ENCODE data around the gene HOMEZ. TPM values are rescaled to one million over a fixed set of nuclear protein-coding genes. Genes with fewer than 3 reads are reported as not detected.
"Not testable (repeated sequence)": the region's sequence is repeated elsewhere in the genome, so short reads cannot be mapped to it uniquely, and the experiment has no call there.

Gene HOMEZ
- total RNA-seq, 4 donors from 2014 or later = 1.9 to 12.9 (median 8.6) TPM

- peaks cover 0 to 9% (median 0%) of the 10 kb centered on the region in 4 donors for H3K4me1 ChIP-seq
- peak within 1 kb of the TSS; percentile 11 to 35 (median 17) for H3K4me3 ChIP-seq
- no peaks in the 10 kb centered on the region for H3K9me3 ChIP-seq
- TF ChIP-seq POLR2AphosphoS5 (IDR thresholded peaks at IDR 0.05) (peak in 2 of 3 donors; percentile 40 to 61), EP300 (IDR thresholded peaks at IDR 0.05; ENCODE audit: low read depth) (no peak), POLR2A (IDR thresholded peaks at IDR 0.05) (no peak)
- H3K36me3 ChIP-seq = no peaks in the 10 kb centered on the region
- peak within 1 kb of the TSS; percentile 45 to 71 (median 59) for H3K27ac ChIP-seq
- WGBS, 2 donors (ENCODE audit: low coverage in 1 of 2) = 25 to 59% methylated on average over 19 to 39 of the region's 39 CpGs
- intact Hi-C loops (cut with DNase I; ENCODE audit: low total_unique reads) (no loop called here), in situ Hi-C loops (cut with MboI; ENCODE audit: low pct_ligation_motif_present in 1 of 4, low pct_unique_long_range_greater_than_20kb in 1 of 4, low sequenced_read_pairs in 3 of 4) (no loop called here)
- H3K27me3 ChIP-seq = no peaks in the 10 kb centered on the region
- peak; percentile 96 for DNase-seq
Observed at GRCh38 chr14:23237772-23238594, 47.9 kb downstream of the HOMEZ start, which contains the start of gene RNF212B. Gene RNF212B, plus strand, starts transcription at chr14:23237936. Its CDS starts 2,410 bp downstream, at chr14:23240346.

- in situ Hi-C loops (cut with MboI; ENCODE audit: low pct_ligation_motif_present in 1 of 4, low pct_unique_long_range_greater_than_20kb in 1 of 4, low sequenced_read_pairs in 3 of 4); intact Hi-C loops (cut with DNase I; ENCODE audit: low total_unique reads); H3K4me3 ChIP-seq; H3K27ac ChIP-seq; H3K4me1 ChIP-seq; DNase-seq; H3K9me3 ChIP-seq; H3K27me3 ChIP-seq; H3K36me3 ChIP-seq: not testable (repeated sequence)
- WGBS, 2 donors (ENCODE audit: low coverage in 1 of 2) = 91% methylated on average over 9 of the region's 38 CpGs; no CpG with 5 or more reads in 1 of the 2 donors
Observed at GRCh38 chr14:23232241-23232808, 53.6 kb downstream of the HOMEZ start.

GRCh38 chr14:23228812-23229211 lies 57.1 kb downstream of the HOMEZ start:
- Histone ChIP-seq H3K4me3 (no peak overlapping the region), H3K27me3 (no peaks in the 10 kb centered on the region), H3K4me1 (no peaks in the 10 kb centered on the region), H3K9me3 (peaks cover 0 to 5% of the 10 kb centered on the region in 2 donors), H3K27ac (no peak overlapping the region), H3K36me3 (no peaks in the 10 kb centered on the region)
- no peak for DNase-seq
- no peak for TF ChIP-seq POLR2AphosphoS5 (IDR thresholded peaks at IDR 0.05)
- no peak for TF ChIP-seq CTCF (IDR thresholded peaks at IDR 0.05)
- TF ChIP-seq POLR2A (IDR thresholded peaks at IDR 0.05) = no peak
- TF ChIP-seq EP300 (IDR thresholded peaks at IDR 0.05; ENCODE audit: low read depth) = no peak
- 80 to 87% methylated on average over 1 of the region's 1 CpG for WGBS, 2 donors (ENCODE audit: low coverage in 1 of 2)
- intact Hi-C loops (cut with DNase I; ENCODE audit: low total_unique reads) (no loop called here), in situ Hi-C loops (cut with MboI; ENCODE audit: low pct_ligation_motif_present in 1 of 4, low pct_unique_long_range_greater_than_20kb in 1 of 4, low sequenced_read_pairs in 3 of 4) (no loop called here)

- H3K36me3 ChIP-seq = no peaks in the 10 kb centered on the region
- no peak overlapping the region for H3K4me3 ChIP-seq
- in situ Hi-C loops (cut with MboI; ENCODE audit: low pct_ligation_motif_present in 1 of 4, low pct_unique_long_range_greater_than_20kb in 1 of 4, low sequenced_read_pairs in 3 of 4) (no loop called here), intact Hi-C loops (cut with DNase I; ENCODE audit: low total_unique reads) (no loop called here)
- no peaks in the 10 kb centered on the region for H3K4me1 ChIP-seq
- DNase-seq = no peak
- 49 to 52% methylated on average over 4 of the region's 4 CpGs for WGBS, 2 donors (ENCODE audit: low coverage in 1 of 2)
- no peak overlapping the region for H3K27ac ChIP-seq
- peaks cover 0 to 5% of the 10 kb centered on the region in 2 donors for H3K9me3 ChIP-seq
- no peak for TF ChIP-seq CTCF (IDR thresholded peaks at IDR 0.05)
- no peak for TF ChIP-seq POLR2A (IDR thresholded peaks at IDR 0.05)
- TF ChIP-seq POLR2AphosphoS5 (IDR thresholded peaks at IDR 0.05) = no peak
- TF ChIP-seq EP300 (IDR thresholded peaks at IDR 0.05; ENCODE audit: low read depth) = no peak
- no peaks in the 10 kb centered on the region for H3K27me3 ChIP-seq
Observed at GRCh38 chr14:23227566-23227965, 58.4 kb downstream of the HOMEZ start.

- H3K4me1 ChIP-seq; intact Hi-C loops (cut with DNase I; ENCODE audit: low total_unique reads); H3K9me3 ChIP-seq; H3K4me3 ChIP-seq; in situ Hi-C loops (cut with MboI; ENCODE audit: low pct_ligation_motif_present in 1 of 4, low pct_unique_long_range_greater_than_20kb in 1 of 4, low sequenced_read_pairs in 3 of 4); DNase-seq; H3K36me3 ChIP-seq; H3K27ac ChIP-seq; H3K27me3 ChIP-seq: not testable (repeated sequence)
- WGBS, 2 donors (ENCODE audit: low coverage in 1 of 2) = 80 to 91% methylated on average over 1 of the region's 1 CpG
Observed at GRCh38 chr14:23224958-23225357, 61.0 kb downstream of the HOMEZ start.

Small RNA genes within 50 kb of the gene (small RNA-seq; reads per million reads assigned to genes)
- 0 reads per million in 4 donors for gene AL049829.1
- 0 reads per million in 4 donors for gene RNU6-1046P

Other genes starting within 250 kb of the HOMEZ start
- not detected for gene PSMB11, start 243.9 kb downstream of the HOMEZ start, total RNA-seq
- gene CDH24, start 228.6 kb downstream of the HOMEZ start, total RNA-seq = 1 to 10 TPM; 1.2 to 6.0 (median 4.2) TPM
- 100 to 1,000 TPM; 137 to 303 (median 222) TPM for gene ACIN1, start 191.0 kb downstream of the HOMEZ start, total RNA-seq
- gene C14orf119, start 190.6 kb downstream of the HOMEZ start, total RNA-seq = 10 to 100 TPM in 3 of 4 donors, 1 to 10 TPM in 1; 3.6 to 33.7 (median 32.0) TPM
- not detected for gene CIROP, start 181.1 kb downstream of the HOMEZ start, total RNA-seq
- gene CEBPE, start 166.9 kb downstream of the HOMEZ start, total RNA-seq = not detected
- gene SLC7A8, start 102.5 kb downstream of the HOMEZ start, total RNA-seq = 10 to 100 TPM in 3 of 4 donors, 1 to 10 TPM in 1; 5.2 to 29.1 (median 14.2) TPM
- gene RNF212B, start 48.2 kb downstream of the HOMEZ start, total RNA-seq = not detected
- gene PPP1R3E, start 16.7 kb upstream of the HOMEZ start, total RNA-seq = 10 to 100 TPM in 3 of 4 donors, 1 to 10 TPM in 1; 9.1 to 13.9 (median 11.0) TPM
- gene BCL2L2, start 20.7 kb upstream of the HOMEZ start, total RNA-seq = 10 to 100 TPM; 23.9 to 49.0 (median 43.0) TPM
- gene PABPN1, start 35.3 kb upstream of the HOMEZ start, total RNA-seq = 100 to 1,000 TPM in 1 of 4 donors, 10 to 100 TPM in 3; 50.0 to 149 (median 63.7) TPM
- 10 to 100 TPM in 1 of 4 donors, 1 to 10 TPM in 3; 4.0 to 14.2 (median 8.5) TPM for gene SLC22A17, start 66.8 kb upstream of the HOMEZ start, total RNA-seq
- gene EFS, start 79.0 kb upstream of the HOMEZ start, total RNA-seq = 10 to 100 TPM in 1 of 4 donors, 1 to 10 TPM in 2, under 1 TPM in 1; 0.60 to 10.5 (median 3.3) TPM
- not detected for gene IL25, start 86.7 kb upstream of the HOMEZ start, total RNA-seq
- 1 to 10 TPM in 1 of 4 donors, under 1 TPM in 1, not detected in 2; 0.64 to 1.1 TPM for gene CMTM5, start 90.9 kb upstream of the HOMEZ start, total RNA-seq
- gene MYH6, start 122.1 kb upstream of the HOMEZ start, total RNA-seq = 1 to 10 TPM in 1 of 4 donors, under 1 TPM in 1, not detected in 2; 0.16 to 1.5 TPM
- gene MYH7, start 149.5 kb upstream of the HOMEZ start, total RNA-seq = 1 to 10 TPM in 1 of 4 donors, under 1 TPM in 1, not detected in 2; 0.64 to 2.9 TPM
- 10 to 100 TPM in 3 of 4 donors, 1 to 10 TPM in 1; 8.8 to 31.5 (median 20.8) TPM for gene NGDN, start 183.6 kb upstream of the HOMEZ start, total RNA-seq